GM21515 (cell line): ENCODE data around the gene MATN1.
"Not testable (repeated sequence)": the region's sequence is repeated elsewhere in the genome, so short reads cannot be mapped to it uniquely, and the experiment has no call there.

Experiments used
- ATAC-seq: cut with Tn5 transposase; IDR thresholded peaks from one replicate; pipeline ENCODE4 v1.9.1; 2021; ENCODE audit not compliant: unreplicated experiment

Gene MATN1

GRCh38 chr1:30700528-30701257 is 22.7 kb downstream of the MATN1 start:
- no peak for ATAC-seq

GRCh38 chr1:30699762-30700161 is 23.6 kb downstream of the MATN1 start:
- no peak for ATAC-seq

GRCh38 chr1:30698401-30698981 is 24.9 kb downstream of the MATN1 start:
- no peak for ATAC-seq

- no peak for ATAC-seq
These were observed 25.6 kb downstream of the MATN1 start for GRCh38 chr1:30697571-30698376.

GRCh38 chr1:30696831-30697230 is 26.6 kb downstream of the MATN1 start:
- ATAC-seq = no peak

GRCh38 chr1:30695439-30695841 is 27.9 kb downstream of the MATN1 start:
- no peak for ATAC-seq

GRCh38 chr1:30694280-30695175 is 28.9 kb downstream of the MATN1 start:
- no peak for ATAC-seq

GRCh38 chr1:30693822-30694221 is 29.6 kb downstream of the MATN1 start:
- ATAC-seq = no peak

GRCh38 chr1:30693366-30693765 is 30.0 kb downstream of the MATN1 start:
- no peak for ATAC-seq

GRCh38 chr1:30692948-30693301 is 30.5 kb downstream of the MATN1 start:
- no peak for ATAC-seq

GRCh38 chr1:30692201-30692947 is 31.0 kb downstream of the MATN1 start:
- no peak for ATAC-seq

GRCh38 chr1:30691480-30691879 is 31.9 kb downstream of the MATN1 start:
- ATAC-seq = no peak

GRCh38 chr1:30689901-30690645 is 33.3 kb downstream of the MATN1 start:
- no peak for ATAC-seq

- no peak for ATAC-seq
These were observed 34.2 kb downstream of the MATN1 start for GRCh38 chr1:30688920-30689794.

- ATAC-seq = not testable (repeated sequence)
These were observed 34.9 kb downstream of the MATN1 start for GRCh38 chr1:30688516-30688915.

- ATAC-seq = no peak
These were observed 35.5 kb downstream of the MATN1 start for GRCh38 chr1:30687886-30688285.

- no peak for ATAC-seq
These were observed 37.0 kb downstream of the MATN1 start for GRCh38 chr1:30686236-30686935.

GRCh38 chr1:30685796-30686165 is 37.6 kb downstream of the MATN1 start:
- no peak for ATAC-seq
